K562 (cell line): Measurements from ENCODE around the gene FAM120B. TPM values are rescaled to one million over a fixed set of nuclear protein-coding genes. Genes with fewer than 3 reads are reported as not detected.
A peak's percentile ranks its signal among the peaks of the same experiment; 100 is the strongest.

Source experiments
- ATAC-seq: fragments of 200-7000 bp; cut with Tn5 transposase; 3 replicates; pipeline ENCODE4 v1.9.1; 2020; ENCODE audit warnings: moderate library complexity
- BruUV-seq: library from RNA; stranded (reverse); fragments of 400-500 nt; replicated peaks from 2 replicates; lab custom pipeline; 2021; lab: Mats Ljungman, UMichigan
- CTCF ChIA-PET: fragments of 300-600 bp; formaldehyde crosslinking; extraction: SDS; loops from one replicate; lab custom pipeline; 2021; ENCODE audit warnings: low intra/inter-chr PET ratio; lab: Yijun Ruan, JAX
- POLR2A ChIA-PET: fragments of 300-600, 350-650 bp; sonication (Branson Sonifier 250); formaldehyde crosslinking; extraction: SDS; loops from one replicate; lab custom pipeline; 2021; ENCODE audit warnings: antibody characterized with exemption, inconsistent platforms; lab: Yijun Ruan, JAX
- DNase-seq, 4 experiments: peaks; one replicate each; pipeline versions ENCODE4 v3.0.0 to v3.0.0-alpha.2; 2011 to 2018; ENCODE audit warnings: low spot score in 3 of 4, mixed read lengths in 3 of 4; ENCODE audit errors: extremely low read depth in 1 of 4
- FAIRE-seq: peaks from 2 replicates; lab custom pipeline; 2011; peaks lifted over from hg19 to GRCh38; lab: Jason Lieb, UNC
- H2AFZ ChIP-seq: 2 replicates; pipeline ENCODE4 v1.6.0; 2011; ENCODE audit warnings: low read depth, low read length, control low read depth, inconsistent platforms
- H3K27ac ChIP-seq: fragments of 200-600 bp; 3 replicates; pipeline ENCODE4 v1.8.0; 2011; ENCODE audit warnings: low read depth, mild to moderate bottlenecking, control low read depth, inconsistent platforms, low read length, moderate library complexity, mixed read lengths; ENCODE audit errors: extremely low read depth
- H3K27me3 ChIP-seq, 2 experiments: fragments of 300-600 bp in 1 of 2; 2 replicates in 1 of 2; 3 replicates in 1 of 2; pipeline versions ENCODE4 v1.6.0 to v1.8.0; 2011; ENCODE audit warnings: inconsistent platforms in 2 of 2, low read length in 2 of 2, mild to moderate bottlenecking in 1 of 2, mixed read lengths in 1 of 2, moderate library complexity in 1 of 2; ENCODE audit not compliant: control insufficient read depth in 2 of 2, insufficient read depth in 2 of 2
- H3K36me3 ChIP-seq: fragments of 300-600 bp; 3 replicates; pipeline ENCODE4 v1.8.0; 2011; ENCODE audit warnings: mild to moderate bottlenecking, low read length, inconsistent platforms; ENCODE audit not compliant: control insufficient read depth, insufficient read depth
- H3K4me1 ChIP-seq, 2 experiments: fragments of 200-600 bp in 1 of 2; replicated peaks in 1 of 2; 2 replicates in 1 of 2; 3 replicates in 1 of 2; pipeline versions ENCODE4 v1.5.1 to v1.8.0; 2011; ENCODE audit warnings: inconsistent platforms in 2 of 2, low read length in 2 of 2, mild to moderate bottlenecking in 1 of 2, mixed read lengths in 1 of 2, moderate library complexity in 1 of 2; ENCODE audit not compliant: control insufficient read depth in 2 of 2, insufficient read depth in 2 of 2
- H3K4me2 ChIP-seq: 2 replicates; pipeline ENCODE4 v1.6.1; 2011; ENCODE audit warnings: low read length, control low read depth, inconsistent platforms, mixed read lengths; ENCODE audit not compliant: insufficient read depth
- H3K4me3 ChIP-seq: fragments of 200-600 bp; sonication (generic), shearing (Covaris generic); 2 replicates; pipeline ENCODE4 v1.5.1; 2016; ENCODE audit warnings: control low read depth, inconsistent platforms
- H3K79me2 ChIP-seq: fragments of 200-600 bp; 3 replicates; pipeline ENCODE4 v1.8.0; 2011; ENCODE audit warnings: low read length, inconsistent platforms; ENCODE audit not compliant: control insufficient read depth, insufficient read depth
- H3K9ac ChIP-seq, 2 experiments: 2 replicates each; pipeline versions ENCODE4 v1.6.0 to v1.6.1; 2011; ENCODE audit warnings: low read depth in 2 of 2, low read length in 2 of 2, control low read depth in 1 of 2, inconsistent platforms in 1 of 2, mild to moderate bottlenecking in 1 of 2, mixed read lengths in 1 of 2; ENCODE audit not compliant: insufficient read depth in 1 of 2
- H3K9me1 ChIP-seq: one replicate; pipeline ENCODE4 v1.6.0; 2011; ENCODE audit warnings: inconsistent platforms, mild to moderate bottlenecking, low read length, moderate library complexity; ENCODE audit not compliant: control insufficient read depth, insufficient read depth
- H3K9me3 ChIP-seq: replicated peaks from 2 replicates; pipeline ENCODE4 v1.5.1; 2011; ENCODE audit warnings: low read depth, low read length, inconsistent platforms; ENCODE audit not compliant: control insufficient read depth, insufficient read depth
- H4K20me1 ChIP-seq: replicated peaks from 2 replicates; pipeline ENCODE4 v1.6.1; 2011; ENCODE audit warnings: low read length, inconsistent platforms, mixed read lengths; ENCODE audit not compliant: control insufficient read depth, insufficient read depth
- ARNT ChIP-seq, 2 experiments: fragments of 450-650 bp; IDR thresholded peaks; 2 replicates each; pipeline ENCODE4 v1.6.1; 2016; ENCODE audit warnings: mild to moderate bottlenecking in 1 of 2
- COPS2 ChIP-seq: fragments of 450-650 bp; conservative IDR thresholded peaks from 2 replicates; pipeline ENCODE4 v1.6.1; 2016; ENCODE audit warnings: mild to moderate bottlenecking, moderate library complexity
- CREB3 ChIP-seq: fragments of 450-650 bp; conservative IDR thresholded peaks from 2 replicates; pipeline ENCODE4 v1.6.1; 2016; ENCODE audit warnings: missing genetic modification characterization, low read depth, mild to moderate bottlenecking, missing compliant biosample characterization, moderate library complexity
- DDX20 ChIP-seq: fragments of 450-650 bp; IDR thresholded peaks from 2 replicates; pipeline ENCODE4 v1.6.1; 2016; ENCODE audit warnings: missing genetic modification characterization, low read depth, mild to moderate bottlenecking, missing compliant biosample characterization, moderate library complexity
- E2F3 ChIP-seq: fragments of 250-450 bp; sonication (Bioruptor Pico); IDR thresholded peaks from 2 replicates; pipeline ENCODE4 v1.4.0; 2020; ENCODE audit warnings: mild to moderate bottlenecking
- EGR1 ChIP-seq: fragments of 450-650 bp; conservative IDR thresholded peaks from 2 replicates; pipeline ENCODE4 v1.6.1; 2017; ENCODE audit warnings: mild to moderate bottlenecking
- NCOA6 ChIP-seq: fragments of 450-650 bp; IDR thresholded peaks from 2 replicates; pipeline ENCODE4 v1.6.1; 2017; ENCODE audit warnings: mild to moderate bottlenecking
- PCBP1 ChIP-seq: fragments of 200-400 bp; formaldehyde crosslinking; IDR thresholded peaks from 2 replicates; pipeline ENCODE4 v1.6.1; 2018; ENCODE audit warnings: mild to moderate bottlenecking, low read depth, low read length; ENCODE audit not compliant: poor library complexity, severe bottlenecking
- RBM14 ChIP-seq: fragments of 200-400 bp; formaldehyde crosslinking; IDR thresholded peaks from 2 replicates; pipeline ENCODE4 v1.6.1; 2018; ENCODE audit warnings: low read depth, mild to moderate bottlenecking, low read length, moderate library complexity, borderline replicate concordance; ENCODE audit not compliant: insufficient read depth
- SAFB2 ChIP-seq: fragments of 200-400 bp; formaldehyde crosslinking; IDR thresholded peaks from 2 replicates; pipeline ENCODE4 v1.6.1; 2018; ENCODE audit warnings: borderline replicate concordance, low read length, low read depth, moderate library complexity; ENCODE audit not compliant: severe bottlenecking
- SIX5 ChIP-seq, 2 experiments: IDR thresholded peaks; 2 replicates each; pipeline ENCODE4 v1.6.1; 2011; ENCODE audit warnings: low read length in 2 of 2, borderline replicate concordance in 1 of 2, low read depth in 1 of 2, mild to moderate bottlenecking in 1 of 2, moderate library complexity in 1 of 2; ENCODE audit not compliant: insufficient read depth in 1 of 2
- TCF15 ChIP-seq: fragments of 250-450 bp; sonication (Bioruptor Pico); IDR thresholded peaks from 2 replicates; pipeline ENCODE4 v1.8.0; 2022; ENCODE audit warnings: moderate library complexity, mild to moderate bottlenecking, inconsistent platforms
- TFE3 ChIP-seq: fragments of 450-650 bp; formaldehyde crosslinking; IDR thresholded peaks from 2 replicates; pipeline ENCODE4 v1.4.0; 2020; ENCODE audit warnings: mild to moderate bottlenecking, mixed read lengths
- TOE1 ChIP-seq, 2 experiments: fragments of 450-650 bp in 1 of 2; sonication (generic) in 1 of 2; formaldehyde crosslinking in 1 of 2; IDR thresholded peaks; 2 replicates each; pipeline versions ENCODE4 v1.7.1 to v1.8.0; 2016 to 2022; ENCODE audit warnings: borderline replicate concordance in 2 of 2, mild to moderate bottlenecking in 2 of 2, antibody characterized with exemption in 1 of 2, inconsistent platforms in 1 of 2, low read depth in 1 of 2, missing genetic modification reagents in 1 of 2, moderate library complexity in 1 of 2
- ZBTB9 ChIP-seq: fragments of 450-650 bp; formaldehyde crosslinking; IDR thresholded peaks from 2 replicates; pipeline ENCODE4 v1.4.0; 2020; ENCODE audit warnings: mild to moderate bottlenecking, moderate library complexity
- ZFPM2 ChIP-seq: fragments of 250-450 bp; sonication (Bioruptor Pico); IDR thresholded peaks from 2 replicates; pipeline ENCODE4 v1.5.1; 2022; ENCODE audit warnings: mild to moderate bottlenecking
- ZNF384 ChIP-seq: IDR thresholded peaks from 2 replicates; pipeline ENCODE4 v1.6.1; 2012; ENCODE audit warnings: low read depth, low read length, improper control_type of control experiment
- WGBS: fragments of 100-300 bp; shearing (Covaris generic); methylation state at CpG from one replicate; pipeline ENCODE4 v1.1.6; 2016; ENCODE audit warnings: low coverage, mixed read lengths; ENCODE audit not compliant: insufficient coverage; ENCODE audit errors: missing lambda C conversion rate; 5-methylcytosine and 5-hydroxymethylcytosine counted together
- in situ Hi-C: fragments of 300-500 bp; cut with MboI; formaldehyde crosslinking; loops from 4 replicates; pipeline ENCODE4 v1.15.0; 2018; ENCODE audit warnings: inconsistent platforms, mixed read lengths
- intact Hi-C: fragments of 100-400 bp; cut with micrococcal nuclease; formaldehyde crosslinking; loops from 2 replicates; pipeline ENCODE4 v1.14.2; 2022
- polyA plus RNA-seq, 8 experiments: library from polyadenylated mRNA; depleted of rRNA in 4 of 8; stranded (reverse) in 5 of 8; unstranded in 3 of 8; fragments of >200 nt; fragmentation: Nextera tagmentation in 2 of 8; fragmentation: Illumina TruSeq in 1 of 8; extraction: Ambion mirVana in 2 of 8; extraction: Trizol in 1 of 8; gene quantifications; 2 replicates each; pipeline versions ENCODE4 v1.2.1 to v1.2.3, GENCODE V29; 2011 to 2014; ENCODE audit warnings: inconsistent platforms in 1 of 8, missing spikeins in 1 of 8
- total RNA-seq, 7 experiments: library from RNA; depleted of rRNA in 6 of 7; stranded (reverse); fragments of >200 nt in 6 of 7; fragmentation: Illumina TruSeq in 2 of 7; extraction: Trizol in 2 of 7; gene quantifications; 2 replicates each; pipeline versions ENCODE4 v1.2.1 to v1.2.3, GENCODE V29; 2011 to 2021; ENCODE audit warnings: low replicate concordance in 1 of 7

Gene FAM120B
- total and polyA plus RNA-seq, 9 of the 15 experiments (the other 6 are each of a cell fraction or from before 2014, with no cell fraction given), result 3.5 to 22.6 (median 14.7) TPM

- Histone ChIP-seq H3K9ac (no peak overlapping the region; a peak in 1 of 4 replicates), H3K27me3 (peaks cover 54 to 79% of the 10 kb centered on the region in 2 experiments), H2AFZ (no peak overlapping the region), H3K4me3 (no peak overlapping the region), H3K27ac (no peak overlapping the region), H3K9me1 (no peaks in the 10 kb centered on the region), H3K36me3 (no peaks in the 10 kb centered on the region), H3K79me2 (no peaks in the 10 kb centered on the region), H3K9me3 (no peaks in the 10 kb centered on the region), H3K4me2 (no peak overlapping the region), H4K20me1 (no peaks in the 10 kb centered on the region; the same call in 1 of the 2 replicates), H3K4me1 (peaks cover 0 to 11% of the 10 kb centered on the region in 2 experiments; a peak in 2 of 5 replicates)
- WGBS, result 11% methylated on average over 12 of the region's 12 CpGs
- intact Hi-C loops (loop anchor here (5.0 kb wide), 1 partner anchor 79 kb away; no protein-coding TSS in a partner anchor), in situ Hi-C loops (no loop called here)
- peak; percentile 20; the same call in 2 of the 3 replicates for ATAC-seq
- DNase-seq, result no peak
- ChIA-PET POLR2A (interaction anchor here (0.8 to 2.6 kb wide), 5 partner anchors 8 to 20 kb away, joined by 3 to 12 read pairs (median 5); no protein-coding TSS in a partner anchor), CTCF (no interaction called here)
- FAIRE-seq, result no peak
- BruUV-seq, result no TSS peak
- no peak for TF ChIP-seq TOE1 (IDR thresholded peaks at IDR 0.05; ENCODE audit: borderline replicate concordance)
- TF ChIP-seq TOE1 (CRISPR knock-in tag; IDR thresholded peaks at IDR 0.05; ENCODE audit: borderline replicate concordance, low read depth), result no peak
- no peak for TF ChIP-seq TCF15 (CRISPR knock-in tag)
- TF ChIP-seq E2F3 (CRISPR knock-in tag), result no peak
- TF ChIP-seq SIX5 (IDR thresholded peaks at IDR 0.05; ENCODE audit: borderline replicate concordance in 1 of 2, insufficient read depth in 1 of 2, low read depth in 1 of 2, low read length in 2 of 2), result no peak
- no peak for TF ChIP-seq SAFB2
- TF ChIP-seq COPS2, result no peak
- no peak for TF ChIP-seq NCOA6
- TF ChIP-seq TFE3 (CRISPR knock-in tag), result no peak
- no peak for TF ChIP-seq ARNT (IDR thresholded peaks at IDR 0.05)
- TF ChIP-seq ZBTB9 (CRISPR knock-in tag), result no peak
- no peak for TF ChIP-seq ZNF384
- TF ChIP-seq DDX20, result no peak
- no peak for TF ChIP-seq EGR1
- no peak for TF ChIP-seq CREB3 (tag)
- no peak for TF ChIP-seq ZFPM2 (CRISPR knock-in tag)
- no peak for TF ChIP-seq PCBP1
- TF ChIP-seq RBM14, result no peak
These were observed 131.3 kb downstream of the FAM120B start for GRCh38 chr6:170437719-170438401.
